Type B pancreatic cell (in vitro differentiated cells): ENCODE data around the gene HSPA1L. TPM values are rescaled to one million over a fixed set of nuclear protein-coding genes. Genes with fewer than 3 reads are reported as not detected.

Source experiments
- DNase-seq: peaks from one replicate; pipeline ENCODE4 v3.0.0; 2021; ENCODE audit warnings: mixed read lengths; ENCODE audit not compliant: unreplicated experiment; ENCODE audit errors: extremely low spot score
- H3K27ac Mint-ChIP-seq: 2 replicates; pipeline ENCODE4 v1.8.0; 2021; ENCODE audit warnings: mild to moderate bottlenecking, mixed read lengths
- H3K27me3 Mint-ChIP-seq: 2 replicates; pipeline ENCODE4 v1.8.0; 2021; ENCODE audit warnings: mixed read lengths
- H3K36me3 Mint-ChIP-seq: 2 replicates; pipeline ENCODE4 v1.8.0; 2021; ENCODE audit warnings: mixed read lengths
- H3K4me1 Mint-ChIP-seq: one replicate; pipeline ENCODE4 v1.8.0; 2021; ENCODE audit warnings: mixed read lengths; ENCODE audit not compliant: unreplicated experiment
- H3K4me3 Mint-ChIP-seq: 2 replicates; pipeline ENCODE4 v1.8.0; 2021; ENCODE audit warnings: mild to moderate bottlenecking, mixed read lengths
- H3K9me3 Mint-ChIP-seq: 2 replicates; pipeline ENCODE4 v1.8.0; 2021; ENCODE audit warnings: mixed read lengths
- CTCF ChIP-seq: fragments of 200-600 bp; sonication (generic); conservative IDR thresholded peaks from 2 replicates; pipeline ENCODE4 v1.5.0; 2021; ENCODE audit warnings: antibody characterized with exemption, mild to moderate bottlenecking
- total RNA-seq: library from RNA; stranded (reverse); gene quantifications from 2 replicates; pipeline ENCODE4 v1.2.1, GENCODE V29; 2021; ENCODE audit warnings: low replicate concordance

The HSPA1L gene
- total RNA-seq, 1 donor from 2014 or later: 1.8 TPM

DNA sequence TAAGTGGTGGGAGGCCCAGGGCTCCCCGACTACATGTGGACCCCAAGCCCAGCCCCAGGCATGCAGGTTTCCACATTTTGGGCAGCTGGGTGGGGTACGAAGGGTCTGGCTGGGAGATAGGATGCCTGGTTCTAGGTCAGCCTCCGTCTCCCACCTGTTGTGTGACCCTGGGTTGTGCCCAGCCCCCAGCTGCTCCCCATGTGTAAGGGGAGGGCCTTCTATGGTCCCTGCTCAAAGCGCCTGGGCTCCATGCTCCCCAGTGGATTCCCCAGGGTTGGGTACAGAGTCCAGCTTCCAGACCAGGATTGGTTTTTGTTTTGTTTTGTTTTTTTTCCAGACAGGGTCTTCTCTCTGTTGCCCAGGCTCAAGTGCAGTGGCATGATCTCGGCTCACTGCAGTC is 36.9 kb downstream of the HSPA1L start:
- Mint-ChIP-seq H3K36me3 (peaks cover 4% of the 10 kb centered on the region), H3K9me3 (no peaks in the 10 kb centered on the region), H3K4me1 (peaks cover 11% of the 10 kb centered on the region), H3K4me3 (no peak overlapping the region), H3K27ac (peak overlapping the region; percentile 56), H3K27me3 (no peaks in the 10 kb centered on the region)
- no peak for DNase-seq
- TF ChIP-seq CTCF: no peak

DNA sequence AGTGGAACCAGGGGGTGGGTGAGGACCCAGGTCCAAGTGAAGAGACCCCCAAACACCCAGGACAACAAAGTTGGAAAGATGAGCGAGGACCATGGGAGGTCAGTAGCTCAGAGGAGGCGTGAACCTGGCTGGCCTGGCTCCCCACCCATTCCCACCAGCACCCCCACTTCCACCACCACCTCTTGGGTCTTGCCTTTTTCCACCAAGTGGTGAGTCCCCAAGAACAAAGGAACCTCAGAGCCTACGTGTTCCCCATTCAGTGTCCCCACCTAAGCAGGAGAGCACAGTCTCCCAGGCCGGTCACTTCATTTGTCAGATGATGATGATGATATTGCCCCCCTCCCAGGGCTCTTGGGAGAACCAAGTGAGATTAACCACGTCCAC is 37.4 kb downstream of the HSPA1L start:
- peak overlapping the region; percentile 56 for H3K27ac Mint-ChIP-seq
- H3K4me3 Mint-ChIP-seq: no peak overlapping the region
- peaks cover 11% of the 10 kb centered on the region for H3K4me1 Mint-ChIP-seq
- no peaks in the 10 kb centered on the region for H3K9me3 Mint-ChIP-seq
- no peak for DNase-seq
- no peaks in the 10 kb centered on the region for H3K27me3 Mint-ChIP-seq
- peaks cover under 1% of the 10 kb centered on the region for H3K36me3 Mint-ChIP-seq
- TF ChIP-seq CTCF: no peak

DNA sequence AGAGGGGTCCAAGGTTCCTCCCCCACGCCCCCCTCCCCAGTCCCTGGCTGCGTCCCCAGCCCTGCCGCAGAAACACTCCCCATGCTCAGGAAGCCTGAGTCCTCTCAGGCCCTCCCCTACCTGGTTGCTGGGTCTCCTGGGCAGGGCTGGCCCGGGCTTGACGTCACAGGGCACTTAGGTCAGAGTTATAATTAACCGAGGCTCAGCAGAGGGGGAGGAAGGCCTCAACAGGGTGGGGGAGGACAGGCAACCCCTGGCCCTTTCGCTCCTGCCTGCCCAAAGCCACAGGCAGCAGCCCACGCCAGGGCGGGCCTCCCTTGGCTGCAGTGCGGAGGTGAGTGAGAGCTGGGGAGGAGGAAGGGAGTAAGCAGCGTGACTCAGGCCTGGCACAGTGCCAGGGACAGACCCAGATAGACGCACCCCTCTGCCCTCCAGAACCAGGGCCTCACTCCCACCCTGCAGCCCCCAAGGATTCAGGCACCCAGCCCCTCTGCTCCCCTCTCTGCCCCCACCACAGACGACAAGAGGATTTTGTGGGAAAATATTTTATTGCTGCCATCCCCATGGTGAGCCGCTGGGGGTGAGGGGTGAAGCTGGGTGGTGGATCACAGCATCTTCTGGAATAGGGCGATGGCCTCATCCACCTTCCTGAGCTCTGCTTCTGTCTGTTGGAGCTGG is 38.0 kb downstream of the HSPA1L start, which contains the start of gene VWA7:
VWA7 (minus strand) TSS at position 340 of the 678 bp plus-strand sequence. CDS start 549 bp downstream, outside the sequence.
- no peaks in the 10 kb centered on the region for H3K9me3 Mint-ChIP-seq
- TF ChIP-seq CTCF: no peak
- peaks cover 11% of the 10 kb centered on the region for H3K4me1 Mint-ChIP-seq
- no peak for DNase-seq
- no peaks in the 10 kb centered on the region for H3K27me3 Mint-ChIP-seq
- peak within 1 kb of the TSS; percentile 56 for H3K27ac Mint-ChIP-seq
- H3K36me3 Mint-ChIP-seq: no peaks in the 10 kb centered on the region
- H3K4me3 Mint-ChIP-seq: peak within 1 kb of the TSS; percentile 36

DNA sequence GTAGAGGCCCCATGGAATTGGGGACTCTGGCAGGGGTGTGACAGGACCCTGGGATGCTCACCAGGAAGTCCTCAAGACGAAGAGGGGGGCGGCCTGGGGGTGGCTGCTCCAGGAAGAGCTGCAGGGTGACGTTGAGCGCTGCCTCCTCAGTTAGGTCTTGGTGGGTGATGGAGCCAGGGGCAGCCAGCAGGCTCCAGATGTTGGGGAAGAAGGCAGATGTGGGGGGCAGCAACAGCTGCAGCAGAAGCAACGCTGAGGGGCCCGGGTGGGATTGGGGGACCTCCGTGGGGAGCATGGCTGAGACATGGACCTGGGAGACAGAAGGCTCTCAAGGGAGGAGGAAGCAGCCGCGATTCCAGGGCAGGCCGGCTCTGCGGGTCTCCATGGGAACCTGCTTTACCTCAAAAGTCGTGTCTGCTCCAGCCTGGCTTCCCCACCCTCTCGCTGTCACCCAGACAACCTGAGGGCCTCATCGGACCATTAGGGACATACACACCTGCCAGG is 38.5 kb downstream of the HSPA1L start:
- H3K27ac Mint-ChIP-seq: peak overlapping the region; percentile 53
- TF ChIP-seq CTCF: no peak
- no peaks in the 10 kb centered on the region for H3K36me3 Mint-ChIP-seq
- peak overlapping the region; percentile 36 for H3K4me3 Mint-ChIP-seq
- no peak for DNase-seq
- no peaks in the 10 kb centered on the region for H3K9me3 Mint-ChIP-seq
- H3K27me3 Mint-ChIP-seq: no peaks in the 10 kb centered on the region
- peaks cover 11% of the 10 kb centered on the region for H3K4me1 Mint-ChIP-seq

DNA sequence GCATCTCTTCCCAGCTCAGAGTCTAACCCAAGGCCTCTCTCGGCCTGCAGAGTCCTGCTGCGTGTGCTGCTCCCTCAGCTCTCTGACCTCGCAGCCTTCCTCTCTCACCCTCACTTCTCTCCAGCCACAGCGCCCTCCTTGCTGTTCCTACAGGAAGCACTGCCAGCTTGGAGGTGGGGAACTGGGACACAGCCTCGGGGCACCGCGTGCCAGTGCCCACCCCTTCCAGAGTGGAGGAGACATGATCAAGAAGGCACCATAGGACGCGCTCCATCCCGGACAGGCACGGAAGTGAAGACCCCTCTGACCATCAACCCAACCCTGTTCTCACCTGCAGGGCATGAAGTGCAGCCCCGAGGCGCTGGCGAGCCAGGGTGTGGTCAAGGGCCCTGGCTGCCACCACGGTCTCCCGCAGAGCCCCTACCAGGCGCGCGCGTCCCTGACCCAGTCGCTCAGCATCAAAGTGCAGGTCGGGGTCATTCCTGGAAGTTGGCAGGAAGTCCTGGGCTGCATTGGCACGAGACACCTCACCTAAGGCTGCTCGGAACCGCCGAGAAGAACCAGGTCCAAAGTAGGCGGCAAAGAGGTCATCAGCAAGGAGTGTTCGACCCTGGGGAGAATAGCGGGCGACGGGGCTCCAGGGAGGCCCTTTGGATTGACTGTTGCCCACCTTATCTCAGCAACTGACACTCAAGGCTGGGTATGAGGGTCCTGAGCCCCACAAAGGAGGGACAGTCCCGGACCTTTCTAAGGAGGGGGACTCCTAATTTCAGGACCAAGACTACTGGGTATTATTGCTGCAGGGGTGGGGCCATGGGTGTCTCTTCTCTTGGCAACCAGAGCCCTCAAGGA is 39.2 kb downstream of the HSPA1L start:
- Mint-ChIP-seq H3K27ac (peak overlapping the region; percentile 64), H3K4me3 (peak overlapping the region; percentile 36), H3K36me3 (no peaks in the 10 kb centered on the region), H3K27me3 (no peaks in the 10 kb centered on the region), H3K4me1 (peaks cover 11% of the 10 kb centered on the region), H3K9me3 (no peaks in the 10 kb centered on the region)
- no peak for DNase-seq
- no peak for TF ChIP-seq CTCF
